GM21619 (cell line): ENCODE measurements around the gene PRKD1.

Experiments
- ATAC-seq: cut with Tn5 transposase; IDR thresholded peaks from one replicate; pipeline ENCODE4 v1.9.1; 2021; ENCODE audit not compliant: unreplicated experiment

PRKD1 gene

DNA sequence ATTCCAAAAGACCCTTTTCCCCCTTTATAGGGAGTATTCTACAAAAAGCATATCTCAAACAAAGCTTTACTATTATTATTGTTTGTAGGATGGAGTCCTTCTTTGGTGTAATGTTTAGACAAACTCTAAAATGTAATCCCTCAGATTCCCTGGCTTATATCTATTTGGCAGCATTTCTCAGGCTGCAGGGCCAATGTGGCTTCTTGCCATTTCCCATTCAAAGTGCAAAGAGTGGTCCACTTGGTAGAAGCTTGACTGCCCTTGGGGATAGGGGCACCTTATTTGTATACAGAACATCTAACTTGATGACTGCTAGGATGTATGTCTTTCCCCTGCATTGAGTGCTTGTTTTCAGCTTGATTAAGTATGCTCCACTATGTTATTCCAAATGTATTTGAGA, 242.7 kb downstream of the PRKD1 start:
- no peak for ATAC-seq

DNA sequence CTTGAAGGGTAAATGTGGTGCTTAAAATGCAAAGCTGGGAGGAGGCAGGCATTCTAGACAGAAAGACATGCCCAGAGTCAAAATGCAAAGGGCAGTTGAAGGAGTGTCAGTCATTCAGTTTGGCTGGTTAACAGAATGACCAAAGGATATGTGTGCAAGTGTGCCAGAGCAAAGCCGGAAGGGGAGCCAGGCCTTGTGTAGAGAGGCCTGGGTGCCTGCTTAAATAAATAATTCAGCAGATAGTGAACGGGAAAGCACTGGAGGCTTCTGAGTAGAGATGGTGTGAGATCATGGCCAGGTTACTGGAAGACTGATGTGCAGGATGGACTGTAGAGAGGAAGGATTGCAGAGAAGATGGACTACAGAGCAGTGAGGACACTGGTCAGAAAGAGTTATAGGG, 244.9 kb downstream of the PRKD1 start:
- no peak for ATAC-seq

DNA sequence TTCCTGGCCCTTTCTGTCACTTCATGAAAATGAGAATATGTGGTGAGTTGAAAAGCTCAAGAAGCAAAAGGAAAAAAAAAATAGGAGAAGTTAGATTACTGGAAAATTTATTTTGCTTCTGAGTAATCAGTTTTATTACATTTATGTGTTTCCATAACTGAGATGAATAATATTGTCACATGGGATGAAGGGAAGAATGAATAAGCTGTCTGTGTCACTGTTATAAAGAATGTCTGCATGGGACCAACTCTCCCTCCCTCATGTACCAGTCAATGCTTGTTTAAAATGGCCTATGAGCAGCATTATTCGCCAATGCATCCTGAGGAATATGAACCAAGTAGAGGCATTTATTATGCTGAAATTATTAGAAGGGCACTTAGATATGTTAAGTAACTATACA, 246.3 kb downstream of the PRKD1 start:
- ATAC-seq = no peak

DNA sequence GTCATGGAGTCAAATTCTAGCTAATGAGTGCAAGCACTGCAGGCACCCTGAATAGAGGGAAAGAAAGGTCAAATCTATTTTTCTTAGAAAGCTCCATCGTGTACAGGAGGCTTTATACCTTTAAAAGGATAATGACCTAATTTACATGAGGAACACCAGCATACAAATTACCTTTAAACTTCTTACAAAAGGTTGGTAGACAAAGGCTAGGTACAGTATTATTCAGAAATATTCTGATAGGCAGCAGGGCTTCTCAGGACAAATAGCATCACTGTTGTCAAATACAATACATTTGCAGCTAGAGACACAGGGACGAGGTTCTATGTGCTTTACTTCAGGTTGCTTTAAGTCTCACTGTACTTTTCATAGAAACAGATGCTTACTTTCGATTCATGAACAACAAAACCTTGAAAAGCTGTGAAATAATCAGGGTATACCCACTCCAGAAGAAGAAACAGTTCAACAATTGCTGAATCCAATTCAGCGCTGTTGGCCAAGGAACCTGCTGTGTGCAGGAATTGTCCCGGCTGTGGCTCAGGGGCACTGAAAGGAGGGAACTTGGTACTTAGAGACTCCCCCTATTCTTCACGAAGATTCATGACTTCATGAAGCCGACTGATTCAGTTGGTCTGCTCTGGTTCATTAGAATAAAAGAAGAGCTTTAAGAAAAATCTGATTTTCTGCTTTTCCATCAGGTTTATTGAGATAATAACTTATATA, 252.9 kb downstream of the PRKD1 start:
- no peak for ATAC-seq

DNA sequence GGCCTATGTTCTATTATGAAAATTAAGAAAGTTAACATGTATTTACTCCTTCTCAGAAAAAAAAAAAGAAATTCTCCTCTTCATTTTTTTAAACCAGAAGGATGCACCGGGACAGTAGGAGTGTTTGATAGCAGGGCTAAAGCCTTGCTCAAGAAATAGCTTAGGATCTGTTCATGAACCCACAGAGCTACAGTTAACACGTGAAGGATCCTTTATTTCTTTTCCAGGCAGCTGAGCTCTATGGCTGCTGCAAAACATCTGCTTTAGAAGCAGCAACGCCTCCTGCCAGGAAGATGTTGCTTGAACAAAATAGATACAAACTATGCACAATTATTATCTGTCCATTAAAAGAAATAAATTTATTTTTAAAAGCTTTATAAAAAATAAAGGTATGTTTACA, 254.8 kb downstream of the PRKD1 start:
- ATAC-seq = no peak

DNA sequence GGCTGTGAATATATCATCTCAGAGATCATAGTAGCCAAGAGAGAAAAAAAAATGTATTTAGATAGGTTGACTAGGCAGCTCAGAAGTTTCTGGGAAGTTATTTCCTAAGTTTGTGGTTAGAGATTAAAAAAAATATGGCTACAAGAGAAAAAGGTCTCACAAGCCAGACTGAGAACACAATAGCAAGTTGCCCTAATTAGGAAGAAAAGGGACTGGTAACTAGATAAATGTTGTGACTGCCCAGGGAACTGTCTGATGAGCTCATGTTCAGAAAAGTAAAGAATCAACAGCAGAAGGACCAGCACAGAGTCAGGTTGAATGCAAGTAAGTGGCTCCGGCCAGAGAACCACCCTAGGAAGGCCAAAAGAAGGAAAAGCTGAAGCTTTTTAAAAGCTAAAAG, 256.6 kb downstream of the PRKD1 start:
- ATAC-seq = no peak

DNA sequence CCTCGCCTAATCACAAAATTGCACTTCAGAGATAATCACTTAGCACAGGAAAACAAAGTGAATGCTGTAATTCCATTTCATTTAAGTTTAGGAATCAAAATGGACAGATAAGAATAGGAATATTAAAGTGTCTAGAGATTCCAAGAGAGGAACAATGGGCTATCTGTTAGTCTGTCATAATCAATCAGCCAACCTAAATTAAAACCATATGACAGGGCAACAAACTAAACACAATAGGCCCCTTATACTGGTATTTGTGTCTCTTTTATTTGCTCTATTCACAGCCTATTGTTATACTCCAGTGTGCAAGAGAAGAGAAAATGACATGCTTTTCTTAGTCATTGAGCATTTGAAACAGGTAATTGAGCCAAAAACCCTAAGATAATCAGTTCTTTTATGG, 259.4 kb downstream of the PRKD1 start:
- ATAC-seq = no peak

DNA sequence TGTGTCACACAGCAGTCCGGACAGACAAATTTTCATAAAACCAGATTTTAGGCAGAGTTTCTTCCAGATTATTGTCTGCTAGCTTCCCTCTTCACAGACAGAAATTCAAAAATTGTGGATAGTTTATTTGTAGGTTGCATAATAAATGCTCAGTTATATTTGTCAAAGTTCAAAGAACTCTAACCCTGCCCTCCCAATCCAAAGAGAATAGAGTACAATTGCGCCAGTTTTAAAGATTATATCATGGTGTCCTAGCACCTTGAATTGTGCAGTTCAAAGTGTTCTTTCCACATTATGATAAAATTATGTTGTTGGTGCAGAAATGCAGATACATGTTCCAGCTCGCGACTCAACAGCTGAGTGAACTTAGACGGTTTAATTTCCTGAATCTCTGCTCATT, 263.1 kb downstream of the PRKD1 start:
- no peak for ATAC-seq

DNA sequence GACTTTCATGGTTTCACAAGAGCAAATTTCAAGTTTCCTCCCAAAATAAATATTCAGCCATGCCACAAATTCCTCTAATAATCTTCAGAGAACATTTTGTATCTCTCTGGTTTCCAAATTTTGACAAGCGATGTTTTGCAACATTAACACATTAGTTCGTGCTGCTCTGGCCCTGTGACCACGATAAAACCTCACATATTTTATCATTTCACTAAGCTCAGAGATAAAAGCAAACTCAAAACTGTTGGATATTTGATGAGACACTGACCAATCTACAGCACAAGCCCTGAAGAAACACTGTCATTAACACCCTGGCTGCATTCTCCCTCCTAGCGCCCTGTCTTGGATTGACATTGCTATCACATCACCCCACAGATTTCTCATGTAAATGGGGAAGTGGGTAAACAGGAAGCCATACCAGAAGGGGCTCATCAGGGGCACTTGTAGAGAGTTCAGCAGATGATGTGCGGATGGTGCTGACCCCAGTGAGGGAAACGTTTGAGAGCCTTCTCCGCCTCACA, 264.3 kb downstream of the PRKD1 start:
- no peak for ATAC-seq

DNA sequence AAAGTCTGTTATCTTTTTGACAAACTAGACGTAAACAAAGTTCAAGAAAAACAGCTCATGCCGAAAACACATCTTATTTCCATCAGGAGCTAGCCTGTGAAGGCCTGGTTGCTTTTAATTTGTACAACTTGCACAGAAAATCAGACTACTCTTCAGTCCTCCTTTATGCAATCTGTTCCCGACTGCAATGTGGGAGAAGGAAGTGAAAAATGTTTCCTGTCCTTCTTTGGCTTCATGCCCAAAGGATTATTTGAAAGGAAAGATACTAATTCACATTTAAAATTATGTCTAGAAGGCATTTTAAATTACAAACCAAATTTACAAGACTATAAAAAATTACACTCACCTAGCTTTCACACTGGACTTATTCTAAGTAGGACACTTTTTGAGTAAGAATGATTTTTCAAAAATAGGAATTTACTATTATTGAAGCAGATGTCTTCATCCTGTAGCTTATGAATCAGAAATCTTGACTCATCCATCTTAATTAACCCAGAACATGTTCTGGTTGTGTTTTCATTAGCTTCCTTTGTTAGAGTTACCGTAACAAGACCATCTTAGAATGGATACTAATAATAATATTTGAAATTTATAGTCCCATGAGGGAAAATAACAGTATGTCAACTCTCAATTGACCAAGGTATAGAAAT, 272.6 kb downstream of the PRKD1 start:
- no peak for ATAC-seq

DNA sequence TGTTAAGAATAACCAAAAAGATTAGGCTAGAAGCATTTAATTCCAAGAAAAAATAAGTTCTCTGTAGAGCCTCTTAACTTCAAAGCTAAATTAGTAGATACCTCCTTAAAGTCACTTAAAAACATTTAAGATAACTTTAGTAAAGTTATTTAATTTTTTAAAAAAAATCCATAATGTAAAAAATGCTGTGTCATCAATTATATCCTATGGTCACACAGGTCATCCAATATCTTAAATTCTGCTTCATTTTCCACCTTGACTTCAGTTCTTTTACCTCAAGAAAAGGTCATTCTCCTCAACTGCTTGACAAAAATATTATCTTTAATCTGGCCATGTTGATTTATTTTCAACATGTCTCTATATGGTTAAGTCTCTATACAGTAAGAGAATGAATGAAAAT, 274.3 kb downstream of the PRKD1 start:
- no peak for ATAC-seq

DNA sequence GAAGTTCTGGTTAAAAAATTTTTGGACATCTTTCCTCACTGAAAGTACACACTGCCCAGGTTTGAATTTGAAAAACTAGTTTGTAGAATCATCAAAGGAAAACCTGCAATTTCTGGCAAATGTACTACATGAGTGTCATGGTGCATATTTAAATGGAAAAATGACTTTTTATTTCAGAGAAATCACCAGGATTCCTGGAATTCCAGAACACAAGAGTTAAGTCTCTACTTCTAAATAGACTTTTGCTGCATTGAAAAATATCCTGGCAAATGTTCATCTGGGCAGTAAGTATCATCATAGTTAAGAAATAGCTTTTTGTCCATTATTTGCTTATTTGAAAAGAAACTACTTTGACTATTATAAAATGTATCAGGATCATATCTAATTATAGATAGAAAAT, 275.1 kb downstream of the PRKD1 start:
- no peak for ATAC-seq

DNA sequence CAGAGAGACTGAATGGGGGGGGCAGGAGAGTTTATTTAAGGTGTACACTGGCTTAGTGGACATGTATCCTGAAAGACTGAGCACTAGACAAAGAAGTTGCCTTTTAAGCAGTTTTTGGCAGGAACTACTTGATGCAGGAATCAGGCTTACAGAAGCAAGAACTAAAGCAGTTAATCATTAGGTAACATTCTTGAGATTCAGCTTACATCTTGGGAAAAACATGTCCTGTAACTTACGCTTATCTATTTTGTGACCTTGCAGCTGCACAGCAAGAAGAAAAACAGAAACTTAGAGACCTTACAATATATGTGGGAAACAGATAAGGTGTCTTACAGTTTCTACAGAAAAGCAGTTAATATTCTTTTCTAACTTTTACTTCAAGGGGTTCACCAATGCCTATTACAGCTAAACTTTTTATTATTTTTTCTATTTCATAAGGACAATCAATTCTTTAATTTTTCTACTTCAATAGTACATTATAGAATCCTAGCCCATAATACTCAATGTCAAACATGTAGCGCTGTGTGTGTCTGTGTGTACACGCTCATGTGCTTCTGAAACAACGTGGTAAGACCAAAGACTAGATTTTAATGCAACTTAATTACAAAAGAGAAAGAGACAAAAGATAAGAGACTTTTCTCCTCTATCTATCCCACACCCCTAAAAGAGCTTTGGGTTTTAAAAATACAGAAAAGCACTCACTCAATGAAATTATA, 276.9 kb downstream of the PRKD1 start:
- no peak for ATAC-seq

DNA sequence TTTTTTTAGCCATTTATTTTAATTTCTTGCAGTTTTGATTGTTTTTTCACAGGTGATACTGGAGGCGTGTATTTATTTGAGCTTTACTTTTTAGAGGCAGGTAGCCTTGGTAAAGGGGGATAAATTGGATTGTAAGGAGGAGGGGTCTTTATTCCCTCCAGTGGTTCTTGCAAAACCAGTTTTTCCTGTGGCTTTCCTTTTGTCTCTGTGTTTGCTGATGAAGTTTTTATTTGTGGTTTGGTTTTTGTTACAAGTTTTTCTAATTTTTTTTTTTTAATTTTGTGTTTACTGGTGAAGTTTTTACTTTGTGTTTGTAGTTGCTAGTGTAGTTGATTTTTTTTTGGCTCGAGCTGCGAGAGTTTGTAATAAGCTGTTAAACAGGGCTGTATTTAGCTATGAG, 278.5 kb downstream of the PRKD1 start:
- ATAC-seq = no peak

DNA sequence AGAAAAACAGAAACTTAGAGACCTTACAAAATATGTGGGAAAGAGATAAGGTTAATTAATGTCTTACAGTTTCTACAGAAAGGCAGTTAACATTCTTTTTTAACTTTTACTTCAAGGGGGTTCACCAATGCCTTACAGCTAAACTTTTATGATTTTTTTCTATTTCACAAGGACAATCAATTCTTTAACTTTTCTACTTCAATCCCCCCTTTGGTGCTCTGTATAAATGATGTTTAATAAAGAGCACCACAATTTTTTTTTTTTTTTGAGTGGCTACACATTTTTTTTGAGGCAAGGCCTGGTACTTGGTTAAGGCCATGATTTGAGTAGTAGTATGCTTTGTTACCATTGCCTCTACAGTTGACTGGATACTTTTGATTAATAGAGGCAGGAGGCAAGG, 279.6 kb downstream of the PRKD1 start:
- ATAC-seq = no peak

DNA sequence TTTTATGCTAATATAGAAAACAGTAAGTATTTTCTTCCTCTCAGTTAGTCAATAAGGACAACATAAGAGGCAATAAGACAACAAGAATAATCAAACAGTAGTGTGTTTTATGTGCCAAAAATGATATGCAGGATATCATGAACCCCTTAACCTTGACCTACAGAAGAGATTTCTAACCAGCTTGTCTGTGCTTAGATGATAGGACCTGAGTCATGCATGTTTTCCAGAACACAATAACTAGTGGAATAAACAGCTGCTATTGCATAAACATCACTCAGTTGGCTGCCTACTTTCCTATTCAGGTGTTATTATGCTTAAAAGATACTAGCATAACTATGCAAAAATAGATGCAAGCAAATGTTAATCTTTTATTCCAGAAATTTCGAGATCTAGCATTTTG, 282.5 kb downstream of the PRKD1 start:
- ATAC-seq = no peak

DNA sequence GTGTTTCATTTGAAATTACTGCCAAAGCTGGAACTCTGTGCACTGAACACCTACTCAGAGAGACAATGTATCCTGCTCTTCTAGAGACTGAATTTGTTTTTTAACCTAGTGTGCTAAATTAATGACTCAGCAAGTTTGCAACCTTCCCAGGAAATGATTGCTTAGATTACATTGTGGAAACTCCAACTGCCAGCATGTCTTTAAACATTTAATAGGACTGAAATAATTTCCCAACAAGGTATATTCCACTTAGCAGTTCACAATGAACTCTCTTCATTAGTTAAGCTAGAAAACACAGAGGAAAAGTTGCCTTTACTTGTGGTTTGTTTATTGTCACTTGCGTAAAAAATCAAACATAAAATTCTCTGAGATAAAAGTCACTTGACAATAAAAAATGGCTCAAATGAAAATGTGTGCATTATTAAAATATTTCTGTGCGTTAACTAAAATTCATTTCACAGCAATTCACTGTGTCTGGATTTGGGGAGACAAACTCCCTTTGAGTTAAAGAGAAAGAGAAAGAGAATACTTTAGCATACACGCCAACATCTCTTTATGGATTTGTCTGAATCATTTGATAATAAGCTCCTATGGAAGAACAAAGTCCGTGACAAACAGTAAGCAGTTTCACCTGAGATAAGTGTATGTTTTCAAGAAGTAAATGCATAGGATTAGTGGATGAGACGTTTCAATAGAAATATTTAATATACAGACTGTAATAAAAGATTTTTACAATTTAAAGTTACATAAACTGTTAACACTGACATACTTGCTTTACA, 284.0 kb downstream of the PRKD1 start:
- no peak for ATAC-seq

DNA sequence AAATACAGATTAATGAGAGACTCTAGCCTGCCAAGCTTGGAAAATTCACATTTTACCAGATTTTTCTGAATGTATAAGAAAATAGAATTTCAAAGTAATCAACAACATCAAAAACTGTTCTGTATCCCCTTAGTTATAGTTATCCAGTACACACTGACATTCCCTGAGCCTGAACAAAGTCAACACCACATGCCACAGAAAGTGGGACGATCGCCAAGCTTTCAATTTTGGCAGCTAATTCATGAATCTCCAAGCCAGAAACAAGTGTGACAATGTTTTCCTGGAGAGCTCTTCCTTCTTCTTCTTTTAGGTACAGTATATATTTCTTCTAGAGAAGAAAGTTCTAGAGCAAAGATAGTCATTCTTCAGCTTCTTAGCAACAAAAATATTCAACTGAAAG, 290.2 kb downstream of the PRKD1 start:
- no peak for ATAC-seq

DNA sequence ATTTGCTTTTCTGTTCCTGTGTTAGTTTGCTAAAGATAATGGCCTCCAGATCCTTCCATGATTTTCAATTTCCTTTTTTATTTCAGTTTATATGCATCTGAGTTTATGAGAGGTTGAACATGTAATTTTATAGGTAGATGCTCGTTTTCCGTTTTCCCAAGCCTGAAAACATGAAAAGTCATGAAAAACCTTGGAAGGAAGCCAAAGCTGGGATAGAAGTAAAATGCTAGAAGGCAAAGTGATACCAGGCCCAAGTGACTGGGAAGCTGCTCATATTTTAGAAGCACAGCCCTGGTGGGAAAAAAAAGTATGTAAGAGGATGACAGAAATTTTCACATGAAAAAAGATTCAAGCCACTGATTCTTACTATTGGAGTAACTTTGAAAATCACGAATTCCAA, 290.8 kb downstream of the PRKD1 start:
- ATAC-seq = no peak

DNA sequence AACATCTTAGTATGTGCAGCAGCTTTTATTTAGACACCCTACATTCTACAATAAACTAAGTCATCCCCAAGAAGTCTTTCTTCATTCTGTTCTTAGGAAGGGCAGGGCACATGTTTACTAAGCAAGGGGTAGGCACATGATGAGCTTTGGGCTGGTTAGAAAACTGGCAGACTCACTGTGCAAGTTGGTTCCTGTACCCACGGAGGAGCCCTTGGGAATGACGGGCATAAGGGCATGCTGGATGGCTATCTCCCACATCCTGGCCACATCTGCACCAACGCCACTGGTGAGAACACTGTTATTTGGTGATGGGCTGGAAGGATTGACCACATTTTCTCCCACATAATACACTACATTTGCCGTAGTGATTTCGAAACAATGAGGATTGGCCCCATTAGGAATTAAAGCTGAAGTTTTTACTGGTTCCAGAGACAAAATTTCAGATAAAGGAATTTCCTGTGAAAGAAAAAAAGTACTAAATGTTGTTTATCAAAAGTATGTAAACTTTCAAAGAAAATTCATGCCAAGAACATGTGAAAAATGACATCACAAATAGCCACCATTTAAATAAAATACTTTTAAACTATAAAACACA, 297.0 kb downstream of the PRKD1 start:
- no peak for ATAC-seq

DNA sequence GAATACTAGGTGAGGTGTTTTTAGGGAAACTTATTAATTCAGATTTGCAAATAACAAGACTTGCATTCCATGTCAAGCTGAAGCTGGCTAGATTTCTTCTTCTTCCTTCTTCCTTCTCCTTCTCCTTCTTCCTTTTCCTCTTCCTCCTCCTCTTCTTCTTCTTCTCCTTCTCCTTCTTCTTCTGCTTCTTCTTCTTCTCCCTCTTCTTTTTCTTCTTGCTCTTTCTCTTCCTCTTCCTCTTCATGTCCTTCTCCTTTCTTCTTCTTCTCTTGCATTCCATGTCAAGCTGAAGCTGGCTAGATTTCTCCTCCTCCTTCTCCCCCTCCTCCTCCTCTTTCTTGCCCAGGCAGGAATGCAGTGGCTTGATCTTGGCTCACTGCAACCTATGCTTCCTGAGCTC, 297.8 kb downstream of the PRKD1 start:
- no peak for ATAC-seq
